BE2C (cell line): Measurements from ENCODE around the gene BTN2A1.
"Not testable (repeated sequence)": the region's sequence is repeated elsewhere in the genome, so short reads cannot be mapped to it uniquely, and the experiment has no call there.

Experiments used
- DNase-seq: peaks from one replicate; pipeline ENCODE4 v3.0.0-alpha.2; 2020
- H3K27me3 ChIP-seq: fragments of 250-450 bp; sonication (Bioruptor Pico); 2 replicates; pipeline ENCODE4 v1.5.1; 2020; ENCODE audit warnings: mild to moderate bottlenecking
- H3K36me3 ChIP-seq: fragments of 250-450 bp; sonication (Bioruptor Pico); 2 replicates; pipeline ENCODE4 v1.5.1; 2020; ENCODE audit warnings: mild to moderate bottlenecking
- H3K4me1 ChIP-seq: fragments of 250-450 bp; sonication (Bioruptor Pico); 2 replicates; pipeline ENCODE4 v1.5.1; 2020
- H3K4me3 ChIP-seq: 2 replicates; pipeline ENCODE4 v1.5.1; 2011; ENCODE audit warnings: low read depth, low read length
- H3K9me3 ChIP-seq: fragments of 250-450 bp; sonication (Bioruptor Pico); 2 replicates; pipeline ENCODE4 v1.5.1; 2020
- CTCF ChIP-seq: IDR thresholded peaks from 2 replicates; pipeline ENCODE4 v1.5.1; 2012; ENCODE audit warnings: mild to moderate bottlenecking, low read depth, low read length

Gene BTN2A1

GRCh38 chr6:26459023-26459810 lies 1.5 kb downstream of the BTN2A1 start:
- H3K9me3 ChIP-seq, result no peaks in the 10 kb centered on the region
- no peaks in the 10 kb centered on the region for H3K27me3 ChIP-seq
- no peak for TF ChIP-seq CTCF
- H3K36me3 ChIP-seq, result peaks cover 41% of the 10 kb centered on the region
- peak overlapping the region; percentile 96; the same call in 1 of the 2 replicates for H3K4me3 ChIP-seq
- no peak for DNase-seq
- H3K4me1 ChIP-seq, result peaks cover 4% of the 10 kb centered on the region

GRCh38 chr6:26461353-26461752 lies 3.6 kb downstream of the BTN2A1 start:
- H3K9me3 ChIP-seq, H3K4me3 ChIP-seq, H3K27me3 ChIP-seq, H3K4me1 ChIP-seq, DNase-seq: not testable (repeated sequence)
- peaks cover 61% of the 10 kb centered on the region for H3K36me3 ChIP-seq

GRCh38 chr6:26464014-26464413 lies 6.3 kb downstream of the BTN2A1 start:
- no peak for TF ChIP-seq CTCF
- Histone ChIP-seq H3K36me3 (peaks cover 83% of the 10 kb centered on the region), H3K9me3 (no peaks in the 10 kb centered on the region), H3K27me3 (no peaks in the 10 kb centered on the region), H3K4me3 (no peak overlapping the region), H3K4me1 (no peaks in the 10 kb centered on the region)
- DNase-seq, result no peak

GRCh38 chr6:26464416-26465131 lies 6.8 kb downstream of the BTN2A1 start:
- no peaks in the 10 kb centered on the region for H3K27me3 ChIP-seq
- H3K9me3 ChIP-seq, result no peaks in the 10 kb centered on the region
- no peak for DNase-seq
- TF ChIP-seq CTCF, result no peak
- H3K4me1 ChIP-seq, result no peaks in the 10 kb centered on the region
- H3K4me3 ChIP-seq, result no peak overlapping the region
- peaks cover 83% of the 10 kb centered on the region for H3K36me3 ChIP-seq

GRCh38 chr6:26465776-26466175 lies 8.0 kb downstream of the BTN2A1 start:
- Histone ChIP-seq H3K4me3 (no peak overlapping the region), H3K27me3 (no peaks in the 10 kb centered on the region), H3K36me3 (peaks cover 76% of the 10 kb centered on the region), H3K4me1 (no peaks in the 10 kb centered on the region), H3K9me3 (no peaks in the 10 kb centered on the region; the same call in 1 of the 2 replicates)
- DNase-seq, result no peak
- no peak for TF ChIP-seq CTCF

GRCh38 chr6:26468829-26469228 lies 11.1 kb downstream of the BTN2A1 start:
- Histone ChIP-seq H3K4me3 (no peak overlapping the region), H3K27me3 (no peaks in the 10 kb centered on the region), H3K9me3 (no peaks in the 10 kb centered on the region; the same call in 1 of the 2 replicates), H3K36me3 (peaks cover 50% of the 10 kb centered on the region), H3K4me1 (no peaks in the 10 kb centered on the region)
- TF ChIP-seq CTCF, result no peak
- no peak for DNase-seq
